Naive thymus-derived CD8-positive, alpha-beta T cell (primary cell): ENCODE data around the gene UTP15. TPM values are rescaled to one million over a fixed set of nuclear protein-coding genes. Genes with fewer than 3 reads are reported as not detected.

Source experiments
- ATAC-seq, 2 donors: fragments of 150-1000 bp; cut with Tn5 transposase in 1 of 2; sonication (Bioruptor Pico), chemical (Tn5 transposase) in 1 of 2; 1 replicate in 1 of 2; 2 replicates in 1 of 2; pipeline ENCODE4 v1.10.0; 2021; ENCODE audit warnings: mild to moderate bottlenecking in 2 of 2, moderate library complexity in 2 of 2
- POLR2A ChIA-PET: fragments of 350-600 bp; sonication (Branson Sonifier 250); formaldehyde crosslinking; loops from one replicate; lab custom pipeline; 2021; ENCODE audit warnings: antibody characterized with exemption; lab: Charles Lee
- DNase-seq, 10 donors: peaks; one replicate each; pipeline versions ENCODE4 v3.0.0 to v3.0.0-alpha.2; 2020 to 2022
- H3K27ac Mint-ChIP-seq, 10 donors: one replicate each; pipeline ENCODE4 v1.8.0; 2020 to 2022; ENCODE audit warnings: mild to moderate bottlenecking in 10 of 10, mixed read lengths in 10 of 10, moderate library complexity in 4 of 10, inconsistent platforms in 1 of 10
- H3K27me3 Mint-ChIP-seq, 5 donors: one replicate each; pipeline ENCODE4 v1.8.0; 2021 to 2022; ENCODE audit warnings: mixed read lengths in 5 of 5
- H3K36me3 Mint-ChIP-seq, 3 donors: one replicate each; pipeline ENCODE4 v1.8.0; 2020 to 2022; ENCODE audit warnings: mixed read lengths in 3 of 3, mild to moderate bottlenecking in 2 of 3, inconsistent platforms in 1 of 3
- H3K4me1 Mint-ChIP-seq, 4 donors: one replicate each; pipeline ENCODE4 v1.8.0; 2021 to 2022; ENCODE audit warnings: mixed read lengths in 4 of 4
- H3K4me3 Mint-ChIP-seq, 10 donors: one replicate each; pipeline ENCODE4 v1.8.0; 2020 to 2022; ENCODE audit warnings: mild to moderate bottlenecking in 10 of 10, mixed read lengths in 10 of 10, moderate library complexity in 6 of 10, inconsistent platforms in 1 of 10
- H3K9me3 Mint-ChIP-seq, 9 donors: one replicate each; pipeline ENCODE4 v1.8.0; 2020 to 2022; ENCODE audit warnings: mixed read lengths in 9 of 9, mild to moderate bottlenecking in 3 of 9, inconsistent platforms in 1 of 9, moderate library complexity in 1 of 9
- polyA plus RNA-seq, 3 donors: library from polyadenylated mRNA; unstranded; fragments of 300-500 nt; fragmentation: Illumina TruSeq; gene quantifications; one replicate each; pipeline ENCODE4 v1.2.3, GENCODE V29; 2021
- total RNA-seq, 8 experiments: library from RNA in 2 of 8; stranded (reverse) in 2 of 8; gene quantifications; one replicate each; pipeline ENCODE4 v1.2.3 and lab custom pipeline; 2021 to 2026

Gene UTP15
- total and polyA plus RNA-seq, 5 experiments from 2014 or later = 5.3 to 32.9 (median 9.8) TPM

GRCh38 chr5:73540192-73540591 is 25.4 kb upstream of the UTP15 start:
- no peak overlapping the region for H3K4me3 Mint-ChIP-seq
- H3K9me3 Mint-ChIP-seq = no peaks in the 10 kb centered on the region
- H3K4me1 Mint-ChIP-seq = no peaks in the 10 kb centered on the region
- no peaks in the 10 kb centered on the region for H3K36me3 Mint-ChIP-seq
- DNase-seq (no peak), ATAC-seq (no peak)
- H3K27ac Mint-ChIP-seq = no peak overlapping the region
- H3K27me3 Mint-ChIP-seq = peaks cover 14 to 40% (median 31%) of the 10 kb centered on the region in 5 donors
- POLR2A ChIA-PET = no interaction called here

- ATAC-seq (no peak), DNase-seq (no peak)
- POLR2A ChIA-PET = interaction anchor here (0.6 kb wide), 2 partner anchors 11 to 26 kb away, joined by 3 read pairs; no protein-coding TSS in a partner anchor
- Mint-ChIP-seq H3K4me3 (no peak overlapping the region), H3K4me1 (no peaks in the 10 kb centered on the region), H3K27ac (no peak overlapping the region), H3K27me3 (peaks cover 17 to 39% (median 27%) of the 10 kb centered on the region in 5 donors), H3K9me3 (no peaks in the 10 kb centered on the region), H3K36me3 (no peaks in the 10 kb centered on the region)
These were observed 23.5 kb upstream of the UTP15 start for GRCh38 chr5:73542020-73542419.

- POLR2A ChIA-PET = no interaction called here
- Mint-ChIP-seq H3K4me1 (no peaks in the 10 kb centered on the region), H3K27me3 (peaks cover 15 to 36% (median 27%) of the 10 kb centered on the region in 5 donors), H3K27ac (no peak overlapping the region), H3K4me3 (no peak overlapping the region), H3K9me3 (no peaks in the 10 kb centered on the region), H3K36me3 (no peaks in the 10 kb centered on the region)
- DNase-seq (no peak), ATAC-seq (no peak)
These were observed 20.8 kb upstream of the UTP15 start for GRCh38 chr5:73544429-73545402.

GRCh38 chr5:73545403-73545779 is 20.2 kb upstream of the UTP15 start:
- Mint-ChIP-seq H3K27me3 (peaks cover 9 to 30% (median 20%) of the 10 kb centered on the region in 5 donors), H3K36me3 (peaks cover 0 to under 1% (median 0%) of the 10 kb centered on the region in 3 donors), H3K4me3 (no peak overlapping the region), H3K9me3 (no peaks in the 10 kb centered on the region), H3K27ac (no peak overlapping the region), H3K4me1 (no peaks in the 10 kb centered on the region)
- no peak for DNase-seq
- no peak for ATAC-seq
- POLR2A ChIA-PET = no interaction called here

- H3K27ac Mint-ChIP-seq = peak overlapping the region in 1 of 10 donors; percentile 39
- POLR2A ChIA-PET = no interaction called here
These were observed 15.5 kb upstream of the UTP15 start for GRCh38 chr5:73550016-73550415.

GRCh38 chr5:73552642-73553041 is 12.9 kb upstream of the UTP15 start:
- no peak for ATAC-seq
- no peak overlapping the region for H3K4me3 Mint-ChIP-seq
- H3K36me3 Mint-ChIP-seq = peaks cover 0 to 48% (median 7%) of the 10 kb centered on the region in 3 donors
- H3K9me3 Mint-ChIP-seq = no peaks in the 10 kb centered on the region
- peaks cover 0 to 1% (median 0%) of the 10 kb centered on the region in 5 donors for H3K27me3 Mint-ChIP-seq
- H3K4me1 Mint-ChIP-seq = no peaks in the 10 kb centered on the region
- POLR2A ChIA-PET = no interaction called here
- no peak for DNase-seq
- H3K27ac Mint-ChIP-seq = no peak overlapping the region

More at GRCh38 chr5:73550016-73550415, 15.5 kb upstream of the UTP15 start:
- H3K9me3 Mint-ChIP-seq = no peaks in the 10 kb centered on the region
- no peaks in the 10 kb centered on the region for H3K4me1 Mint-ChIP-seq
- no peak overlapping the region for H3K4me3 Mint-ChIP-seq
- H3K36me3 Mint-ChIP-seq = peaks cover 0 to 32% (median 4%) of the 10 kb centered on the region in 3 donors
- no peak for DNase-seq
- no peak for ATAC-seq
- peaks cover 0 to 7% (median 3%) of the 10 kb centered on the region in 5 donors for H3K27me3 Mint-ChIP-seq

- no peak overlapping the region for H3K4me3 Mint-ChIP-seq
- no peaks in the 10 kb centered on the region for H3K9me3 Mint-ChIP-seq
- H3K36me3 Mint-ChIP-seq = peaks cover 5 to 63% (median 9%) of the 10 kb centered on the region in 3 donors
- ATAC-seq = no peak
- H3K27me3 Mint-ChIP-seq = no peaks in the 10 kb centered on the region
- POLR2A ChIA-PET = no interaction called here
- no peak overlapping the region for H3K27ac Mint-ChIP-seq
- H3K4me1 Mint-ChIP-seq = peaks cover 10 to 28% (median 20%) of the 10 kb centered on the region in 4 donors
- no peak for DNase-seq
These were observed 6.6 kb upstream of the UTP15 start for GRCh38 chr5:73558950-73559349.

GRCh38 chr5:73564018-73564417 is 1.5 kb upstream of the UTP15 start:
- peak overlapping the region; percentile 89 to 100 (median 98) for H3K4me3 Mint-ChIP-seq
- peaks cover 5 to 35% (median 12%) of the 10 kb centered on the region in 3 donors for H3K36me3 Mint-ChIP-seq
- peaks cover 18 to 60% (median 48%) of the 10 kb centered on the region in 4 donors for H3K4me1 Mint-ChIP-seq
- ATAC-seq (no peak), DNase-seq (no peak)
- POLR2A ChIA-PET = interaction anchor here (0.8 to 3.0 kb wide), 2 partner anchors 27 to 66 kb away, joined by 3 to 36 read pairs; partner anchors contain the start of gene BTF3
- no peaks in the 10 kb centered on the region for H3K9me3 Mint-ChIP-seq
- H3K27ac Mint-ChIP-seq = peak overlapping the region; percentile 97 to 100 (median 99)
- peaks cover 0 to 3% (median 0%) of the 10 kb centered on the region in 5 donors for H3K27me3 Mint-ChIP-seq

GRCh38 chr5:73564675-73565074 is 868 bp upstream of the UTP15 start:
- peak overlapping the region; percentile 89 to 100 (median 98) for H3K4me3 Mint-ChIP-seq
- peak in 7 of 10 donors; percentile 1 to 37 (median 14) for DNase-seq
- POLR2A ChIA-PET = interaction anchor here (0.6 to 3.0 kb wide), 3 partner anchors 28 to 67 kb away, joined by 3 to 36 read pairs (median 8); partner anchors contain the start of gene BTF3
- H3K27ac Mint-ChIP-seq = peak overlapping the region; percentile 97 to 100 (median 99)
- peaks cover 0 to 3% (median 0%) of the 10 kb centered on the region in 5 donors for H3K27me3 Mint-ChIP-seq
- no peaks in the 10 kb centered on the region for H3K9me3 Mint-ChIP-seq
- peak in 1 of 2 donors; percentile 7 for ATAC-seq
- H3K36me3 Mint-ChIP-seq = peaks cover 5 to 37% (median 12%) of the 10 kb centered on the region in 3 donors
- H3K4me1 Mint-ChIP-seq = peaks cover 18 to 60% (median 49%) of the 10 kb centered on the region in 4 donors

- Mint-ChIP-seq H3K4me1 (peaks cover 21 to 54% (median 49%) of the 10 kb centered on the region in 4 donors), H3K9me3 (no peaks in the 10 kb centered on the region), H3K4me3 (peak overlapping the region; percentile 89 to 100 (median 98)), H3K27ac (peak overlapping the region; percentile 97 to 100 (median 99)), H3K36me3 (peaks cover 4 to 41% (median 12%) of the 10 kb centered on the region in 3 donors), H3K27me3 (peaks cover 0 to 3% (median 0%) of the 10 kb centered on the region in 5 donors)
- POLR2A ChIA-PET = interaction anchor here (3.0 kb wide), 1 partner anchor 68 kb away, joined by 36 read pairs; the partner anchor contains the start of gene BTF3
- ATAC-seq (no peak), DNase-seq (no peak)
These were observed 515 bp downstream of the UTP15 start for GRCh38 chr5:73565969-73566547.

GRCh38 chr5:73582285-73583145 is 17.0 kb downstream of the UTP15 start:
- Mint-ChIP-seq H3K27ac (no peak overlapping the region), H3K4me1 (peaks cover 0 to under 1% (median 0%) of the 10 kb centered on the region in 4 donors), H3K27me3 (no peaks in the 10 kb centered on the region), H3K36me3 (peaks cover 20 to 46% (median 23%) of the 10 kb centered on the region in 3 donors), H3K9me3 (no peaks in the 10 kb centered on the region), H3K4me3 (no peak overlapping the region)
- no peak for DNase-seq
- POLR2A ChIA-PET = no interaction called here
- no peak for ATAC-seq

GRCh38 chr5:73587923-73588322 is 22.4 kb downstream of the UTP15 start:
- ATAC-seq (no peak), DNase-seq (no peak)
- POLR2A ChIA-PET = no interaction called here
- Mint-ChIP-seq H3K9me3 (no peaks in the 10 kb centered on the region), H3K4me1 (peaks cover 0 to 2% (median 0%) of the 10 kb centered on the region in 4 donors), H3K27me3 (peaks cover 0 to 1% (median 0%) of the 10 kb centered on the region in 5 donors), H3K4me3 (no peak overlapping the region), H3K27ac (peak overlapping the region in 1 of 10 donors; percentile 31), H3K36me3 (peaks cover 0 to 2% (median 0%) of the 10 kb centered on the region in 3 donors)
